Astrocyte (in vitro differentiated cells and primary cell): ENCODE measurements around the gene GPRASP3. TPM values are rescaled to one million over a fixed set of nuclear protein-coding genes. Genes with fewer than 3 reads are reported as not detected.

ENCODE experiments used
- DNase-seq: peaks from one replicate; pipeline ENCODE4 v3.0.0-alpha.2; 2010; ENCODE audit warnings: low read depth
- FAIRE-seq: peaks from 2 replicates; lab custom pipeline; 2011; peaks lifted over from hg19 to GRCh38; lab: Jason Lieb, UNC
- H2AFZ ChIP-seq: 2 replicates; pipeline ENCODE4 v1.6.0; 2012; ENCODE audit warnings: low read depth, low read length, inconsistent platforms
- H3K27ac ChIP-seq: 2 replicates; pipeline ENCODE4 v1.5.1; 2011; ENCODE audit warnings: low read depth, low read length, inconsistent platforms
- H3K27me3 ChIP-seq: 2 replicates; pipeline ENCODE4 v1.6.0; 2011; ENCODE audit warnings: low read length, inconsistent platforms; ENCODE audit not compliant: insufficient read depth
- H3K36me3 ChIP-seq: 2 replicates; pipeline ENCODE4 v1.5.1; 2011; ENCODE audit warnings: low read length, inconsistent platforms; ENCODE audit not compliant: insufficient read depth
- H3K4me1 ChIP-seq: 2 replicates; pipeline ENCODE4 v1.5.1; 2011; ENCODE audit warnings: low read length, inconsistent platforms; ENCODE audit not compliant: insufficient read depth
- H3K4me2 ChIP-seq: 2 replicates; pipeline ENCODE4 v1.6.0; 2012; ENCODE audit warnings: low read length, inconsistent platforms
- H3K4me3 ChIP-seq: 2 replicates; pipeline ENCODE4 v1.5.1; 2011; ENCODE audit warnings: low read depth, mild to moderate bottlenecking, low read length, inconsistent platforms; ENCODE audit not compliant: insufficient read depth
- H3K79me2 ChIP-seq: 2 replicates; pipeline ENCODE4 v1.6.0; 2012; ENCODE audit warnings: mild to moderate bottlenecking, low read length, inconsistent platforms; ENCODE audit not compliant: insufficient read depth
- H3K9ac ChIP-seq: 2 replicates; pipeline ENCODE4 v1.6.0; 2012; ENCODE audit warnings: mild to moderate bottlenecking, low read length, inconsistent platforms
- H3K9me3 ChIP-seq: 2 replicates; pipeline ENCODE4 v1.5.1; 2012; ENCODE audit warnings: low read depth, mild to moderate bottlenecking, low read length, inconsistent platforms; ENCODE audit not compliant: insufficient read depth
- H4K20me1 ChIP-seq: 2 replicates; pipeline ENCODE4 v1.6.0; 2012; ENCODE audit warnings: low read length, inconsistent platforms; ENCODE audit not compliant: insufficient read depth
- H3K27ac Mint-ChIP-seq: one replicate; pipeline ENCODE4 v1.8.0; 2021; ENCODE audit warnings: mild to moderate bottlenecking, mixed read lengths; ENCODE audit not compliant: unreplicated experiment
- H3K27me3 Mint-ChIP-seq: one replicate; pipeline ENCODE4 v1.8.0; 2021; ENCODE audit warnings: low read depth, mixed read lengths; ENCODE audit not compliant: unreplicated experiment
- H3K36me3 Mint-ChIP-seq: one replicate; pipeline ENCODE4 v1.8.0; 2021; ENCODE audit warnings: low read depth, mixed read lengths; ENCODE audit not compliant: unreplicated experiment
- H3K4me1 Mint-ChIP-seq: one replicate; pipeline ENCODE4 v1.8.0; 2021; ENCODE audit warnings: low read depth, mixed read lengths; ENCODE audit not compliant: unreplicated experiment
- H3K4me3 Mint-ChIP-seq: one replicate; pipeline ENCODE4 v1.8.0; 2021; ENCODE audit warnings: mild to moderate bottlenecking, moderate library complexity, mixed read lengths; ENCODE audit not compliant: unreplicated experiment
- H3K9me3 Mint-ChIP-seq: one replicate; pipeline ENCODE4 v1.8.0; 2021; ENCODE audit warnings: mild to moderate bottlenecking, mixed read lengths; ENCODE audit not compliant: unreplicated experiment
- EZH2 ChIP-seq: IDR thresholded peaks from 2 replicates; pipeline ENCODE4 v1.6.1; 2012; ENCODE audit warnings: mild to moderate bottlenecking, low read length, inconsistent platforms; ENCODE audit not compliant: insufficient read depth
- total RNA-seq: library from RNA; stranded (reverse); gene quantifications from 2 replicates; pipeline ENCODE4 v1.2.1, GENCODE V29; 2021
- TF ChIP-seq, protein P1 (sequence below): IDR thresholded peaks from 2 replicates; pipeline ENCODE4 v1.5.1; 2011; ENCODE audit warnings: low read depth, mild to moderate bottlenecking, inconsistent platforms, low read length, moderate library complexity; ENCODE audit not compliant: insufficient read depth

GPRASP3 gene
- total RNA-seq, 1 donor from 2014 or later = 8.0 TPM

GRCh38 chrX:102739657-102740056 is 19.1 kb downstream of the GPRASP3 start:
- Histone ChIP-seq H3K79me2 (no peaks in the 10 kb centered on the region), H3K9ac (no peak overlapping the region), H3K4me2 (peak overlapping the region; percentile 15), H3K36me3 (no peaks in the 10 kb centered on the region), H3K27ac (no peak overlapping the region), H4K20me1 (no peaks in the 10 kb centered on the region), H3K4me1 (no peaks in the 10 kb centered on the region), H3K4me3 (no peak overlapping the region), H3K27me3 (no peaks in the 10 kb centered on the region), H2AFZ (no peak overlapping the region), H3K9me3 (no peaks in the 10 kb centered on the region)
- H3K9me3 Mint-ChIP-seq = no peaks in the 10 kb centered on the region
- H3K4me1 Mint-ChIP-seq = peaks cover 13% of the 10 kb centered on the region
- H3K27me3 Mint-ChIP-seq = no peaks in the 10 kb centered on the region
- H3K4me3 Mint-ChIP-seq = no peak overlapping the region
- TF ChIP-seq EZH2 = no peak
- TF ChIP-seq, protein P1, sequence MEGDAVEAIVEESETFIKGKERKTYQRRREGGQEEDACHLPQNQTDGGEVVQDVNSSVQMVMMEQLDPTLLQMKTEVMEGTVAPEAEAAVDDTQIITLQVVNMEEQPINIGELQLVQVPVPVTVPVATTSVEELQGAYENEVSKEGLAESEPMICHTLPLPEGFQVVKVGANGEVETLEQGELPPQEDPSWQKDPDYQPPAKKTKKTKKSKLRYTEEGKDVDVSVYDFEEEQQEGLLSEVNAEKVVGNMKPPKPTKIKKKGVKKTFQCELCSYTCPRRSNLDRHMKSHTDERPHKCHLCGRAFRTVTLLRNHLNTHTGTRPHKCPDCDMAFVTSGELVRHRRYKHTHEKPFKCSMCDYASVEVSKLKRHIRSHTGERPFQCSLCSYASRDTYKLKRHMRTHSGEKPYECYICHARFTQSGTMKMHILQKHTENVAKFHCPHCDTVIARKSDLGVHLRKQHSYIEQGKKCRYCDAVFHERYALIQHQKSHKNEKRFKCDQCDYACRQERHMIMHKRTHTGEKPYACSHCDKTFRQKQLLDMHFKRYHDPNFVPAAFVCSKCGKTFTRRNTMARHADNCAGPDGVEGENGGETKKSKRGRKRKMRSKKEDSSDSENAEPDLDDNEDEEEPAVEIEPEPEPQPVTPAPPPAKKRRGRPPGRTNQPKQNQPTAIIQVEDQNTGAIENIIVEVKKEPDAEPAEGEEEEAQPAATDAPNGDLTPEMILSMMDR = no peak
- no peak overlapping the region for H3K27ac Mint-ChIP-seq
- DNase-seq (no peak), FAIRE-seq (peak; percentile 26)
- no peaks in the 10 kb centered on the region for H3K36me3 Mint-ChIP-seq

- Histone ChIP-seq H3K4me2 (no peak overlapping the region), H3K36me3 (no peaks in the 10 kb centered on the region), H2AFZ (no peak overlapping the region), H3K9me3 (no peaks in the 10 kb centered on the region), H3K79me2 (no peaks in the 10 kb centered on the region), H4K20me1 (no peaks in the 10 kb centered on the region), H3K9ac (no peak overlapping the region), H3K27me3 (no peaks in the 10 kb centered on the region), H3K4me1 (no peaks in the 10 kb centered on the region), H3K4me3 (no peak overlapping the region), H3K27ac (no peak overlapping the region)
- Mint-ChIP-seq H3K27me3 (no peaks in the 10 kb centered on the region), H3K4me3 (no peak overlapping the region), H3K27ac (no peak overlapping the region), H3K4me1 (peaks cover 13% of the 10 kb centered on the region), H3K9me3 (no peaks in the 10 kb centered on the region), H3K36me3 (no peaks in the 10 kb centered on the region)
- DNase-seq (no peak), FAIRE-seq (no peak)
- TF ChIP-seq, protein P1 = no peak
- TF ChIP-seq EZH2 = no peak
These were observed 23.8 kb downstream of the GPRASP3 start for GRCh38 chrX:102744307-102744706.

- Mint-ChIP-seq H3K36me3 (no peaks in the 10 kb centered on the region), H3K9me3 (no peaks in the 10 kb centered on the region), H3K27ac (no peak overlapping the region), H3K4me1 (peaks cover 2% of the 10 kb centered on the region), H3K4me3 (peak overlapping the region; percentile 83), H3K27me3 (no peaks in the 10 kb centered on the region)
- Histone ChIP-seq H2AFZ (peak overlapping the region; percentile 66), H3K4me1 (no peaks in the 10 kb centered on the region), H3K27me3 (no peaks in the 10 kb centered on the region), H3K36me3 (no peaks in the 10 kb centered on the region), H3K79me2 (no peaks in the 10 kb centered on the region), H3K9me3 (no peaks in the 10 kb centered on the region), H3K4me3 (peak overlapping the region; percentile 67), H3K9ac (peak overlapping the region; percentile 77), H4K20me1 (no peaks in the 10 kb centered on the region), H3K27ac (no peak overlapping the region), H3K4me2 (peak overlapping the region; percentile 88)
- no peak for DNase-seq
- TF ChIP-seq, protein P1 = no peak
- no peak for TF ChIP-seq EZH2
- FAIRE-seq = no peak
These were observed 24.9 kb downstream of the GPRASP3 start for GRCh38 chrX:102745513-102745856.
